GM12892 (cell line): ENCODE results near the gene STEAP1B.

Experiments
- DNase-seq: peaks from one replicate; pipeline ENCODE4 v3.0.0; 2011; ENCODE audit not compliant: insufficient read length
- FAIRE-seq: peaks from 2 replicates; lab custom pipeline; 2011; peaks lifted over from hg19 to GRCh38; lab: Jason Lieb, UNC
- POLR2A ChIP-seq: IDR thresholded peaks from 2 replicates; pipeline ENCODE4 v1.6.1; 2011; ENCODE audit warnings: low read depth, low read length, control low read depth
- POLR2AphosphoS5 ChIP-seq: IDR thresholded peaks from 2 replicates; pipeline ENCODE4 v1.6.1; 2011; ENCODE audit warnings: low read depth, low read length, control low read depth
- TAF1 ChIP-seq: IDR thresholded peaks from 2 replicates; pipeline ENCODE4 v1.6.1; 2011; ENCODE audit warnings: low read depth, mild to moderate bottlenecking, control low read depth, low read length, borderline replicate concordance

The STEAP1B gene

GRCh38 chr7:22481726-22482125 lies 18.3 kb downstream of the STEAP1B start:
- peak; percentile 81 for FAIRE-seq
- no peak for DNase-seq
- TF ChIP-seq POLR2A (no peak), TAF1 (no peak), POLR2AphosphoS5 (no peak)

DNA sequence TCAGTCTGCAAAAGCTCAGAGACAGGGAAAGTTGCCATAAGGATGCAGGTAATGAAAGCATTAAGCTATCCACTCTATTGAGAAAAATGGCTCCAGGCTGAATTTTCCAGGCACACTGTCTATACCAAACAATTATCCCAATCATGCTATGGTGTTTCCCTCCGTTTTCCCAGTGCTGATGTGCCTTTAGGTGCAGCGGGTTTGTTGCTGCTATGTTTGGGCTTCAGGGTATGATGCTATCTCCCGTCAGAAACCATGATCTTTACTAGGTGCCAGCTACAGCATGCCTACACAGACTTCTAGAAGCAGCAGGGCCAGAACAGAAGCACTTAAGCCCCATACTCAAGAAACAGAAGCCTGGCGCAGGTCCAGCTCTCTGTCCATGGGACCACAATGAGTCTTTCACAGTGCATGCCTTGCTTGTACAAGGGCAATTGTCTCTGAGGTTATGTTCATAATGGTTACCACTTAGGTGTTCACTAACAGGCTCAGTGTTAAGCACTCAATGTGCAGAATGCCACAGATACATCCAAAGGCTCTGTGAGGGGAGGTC lies 19.4 kb downstream of the STEAP1B start:
- TF ChIP-seq TAF1 (no peak), POLR2AphosphoS5 (no peak), POLR2A (no peak)
- no peak for DNase-seq
- no peak for FAIRE-seq

- FAIRE-seq: no peak
- DNase-seq: no peak
- no peak for TF ChIP-seq POLR2A
Measured at GRCh38 chr7:22477876-22478450, 22.0 kb downstream of the STEAP1B start.

- no peak for DNase-seq
- FAIRE-seq: no peak
- TF ChIP-seq POLR2AphosphoS5 (no peak), POLR2A (no peak), TAF1 (no peak)
Measured at GRCh38 chr7:22477262-22477661, 22.7 kb downstream of the STEAP1B start.

DNA sequence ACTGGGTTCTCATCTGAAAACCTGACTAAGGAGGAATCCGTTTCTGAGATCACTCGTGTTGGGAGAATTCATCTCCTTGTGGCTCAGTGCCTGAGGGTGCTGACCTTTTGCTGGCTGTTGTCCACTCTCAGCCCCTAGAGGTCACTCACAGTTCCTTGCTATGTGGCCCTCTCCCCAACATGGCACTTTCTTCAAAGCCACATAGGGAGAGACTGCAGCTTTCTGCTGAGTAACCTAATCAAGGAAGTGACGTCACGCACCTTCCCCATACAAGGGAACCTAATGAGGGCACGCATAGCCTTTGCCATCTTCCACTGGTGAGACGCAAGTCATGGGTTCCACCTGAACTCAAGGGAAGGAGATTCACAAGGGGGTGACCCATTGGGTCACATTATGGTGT lies 23.2 kb downstream of the STEAP1B start:
- TF ChIP-seq POLR2A (no peak), POLR2AphosphoS5 (no peak), TAF1 (no peak)
- no peak for DNase-seq
- FAIRE-seq: no peak

DNA sequence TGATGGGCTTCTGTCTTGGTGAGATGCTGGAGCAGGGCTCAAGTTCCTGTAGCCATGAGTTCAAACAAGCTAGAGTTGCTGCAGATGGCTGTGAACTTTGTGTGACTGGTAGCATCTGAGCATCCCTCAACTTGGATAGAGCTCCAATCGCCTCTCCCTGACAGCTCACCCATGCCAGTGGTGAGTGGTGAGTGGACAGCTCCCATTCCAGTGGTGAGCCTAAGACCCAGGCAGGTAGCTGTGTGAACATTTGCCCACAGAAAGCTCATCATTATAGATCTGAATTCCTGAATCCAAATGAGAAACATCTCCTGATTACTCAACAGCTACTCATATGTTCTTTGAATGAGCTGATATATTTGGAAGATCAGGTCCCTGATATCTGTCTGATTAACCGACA lies 25.3 kb downstream of the STEAP1B start:
- DNase-seq: no peak
- no peak for FAIRE-seq
- TF ChIP-seq POLR2AphosphoS5 (no peak), POLR2A (no peak), TAF1 (no peak)

- FAIRE-seq (no peak), DNase-seq (no peak)
- no peak for TF ChIP-seq TAF1
Measured at GRCh38 chr7:22470981-22471380, 29.0 kb downstream of the STEAP1B start.

- FAIRE-seq (peak; percentile 36), DNase-seq (no peak)
- TF ChIP-seq TAF1: no peak
- TF ChIP-seq POLR2A: no peak
- no peak for TF ChIP-seq POLR2AphosphoS5
Measured at GRCh38 chr7:22469371-22470143, 30.4 kb downstream of the STEAP1B start.

- DNase-seq (no peak), FAIRE-seq (peak; percentile 54)
- TF ChIP-seq POLR2A (no peak), TAF1 (no peak), POLR2AphosphoS5 (no peak)
Measured at GRCh38 chr7:22468609-22469008, 31.4 kb downstream of the STEAP1B start.

DNA sequence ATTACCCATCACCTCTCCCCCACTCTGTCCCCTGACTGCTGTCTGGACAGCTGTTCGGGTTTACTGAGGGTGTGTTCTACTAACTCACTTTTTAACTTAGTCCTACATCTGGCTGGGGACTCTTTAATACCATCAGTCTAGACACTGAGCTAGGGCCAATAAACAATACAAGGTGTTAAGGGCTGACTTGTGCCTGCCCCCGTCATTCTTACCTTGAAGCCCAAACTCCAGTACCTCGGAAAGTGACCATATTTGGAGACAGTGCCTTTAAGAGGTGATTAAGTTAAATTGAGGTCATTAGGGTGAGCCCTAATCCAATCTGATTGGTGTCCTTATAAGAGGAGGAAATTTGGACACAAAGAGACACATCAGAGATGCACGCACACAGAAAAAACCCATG lies 35.7 kb downstream of the STEAP1B start:
- no peak for FAIRE-seq
- no peak for TF ChIP-seq POLR2AphosphoS5
- no peak for TF ChIP-seq POLR2A
- TF ChIP-seq TAF1: no peak
- DNase-seq: no peak

- FAIRE-seq (no peak), DNase-seq (no peak)
- TF ChIP-seq POLR2A: no peak
- no peak for TF ChIP-seq TAF1
- no peak for TF ChIP-seq POLR2AphosphoS5
Measured at GRCh38 chr7:22460363-22460988, 39.5 kb downstream of the STEAP1B start.
